ENCODE data around the gene CBX7.
A peak's percentile ranks its signal among the peaks of the same experiment; 100 is the strongest.

CBX7 gene

DNA sequence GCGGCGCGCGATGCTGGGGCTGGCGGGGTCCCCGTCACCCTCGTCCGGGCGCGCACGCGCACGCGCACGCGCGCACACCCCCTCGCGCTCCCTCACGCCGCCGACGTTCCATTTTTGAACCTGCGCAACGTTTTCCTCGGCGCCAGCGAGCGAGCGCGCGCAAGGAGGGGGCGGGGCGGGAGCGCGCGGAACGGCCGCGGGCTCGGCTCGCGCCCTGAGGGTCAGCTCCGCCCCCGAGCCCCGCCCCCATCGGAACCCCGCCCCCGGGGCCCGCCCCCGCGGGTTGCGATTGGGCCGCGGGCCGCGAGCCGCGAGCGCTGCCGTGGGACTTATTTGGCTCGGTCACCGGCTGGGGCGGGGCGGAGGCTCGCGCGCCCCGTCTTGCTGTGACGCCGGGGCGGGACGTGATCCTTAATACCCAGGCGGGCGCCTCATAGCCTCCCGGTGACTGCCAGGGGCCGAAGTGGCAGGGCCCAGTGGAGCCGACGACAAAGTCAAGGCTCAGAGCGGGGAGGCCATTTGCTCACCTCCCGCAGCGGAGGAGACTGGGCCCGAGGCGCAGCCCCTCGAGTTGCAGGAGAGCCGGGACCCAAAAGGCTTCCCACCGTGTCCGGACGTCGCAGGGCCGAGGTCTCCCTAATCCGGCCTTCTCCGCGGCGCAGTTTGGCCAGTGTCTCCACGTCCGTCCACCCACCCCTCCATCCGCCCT is at the start of gene CBX7:
TSS of gene CBX7 (minus strand) at position 170 of the 709 bp plus-strand sequence. CDS start 236 bp downstream, outside the sequence.
- in situ Hi-C loops (cut with MboI; ENCODE audit: low pct_unique_long_range_greater_than_20kb, low sequenced_read_pairs), result loop anchor here (25.0 kb wide), 1 partner anchor 360 kb away; the partner anchor contains the start of genes ATF4 and MIEF1
- peak; percentile 80 for DNase-seq

- no peak for DNase-seq
- in situ Hi-C loops (cut with MboI; ENCODE audit: low pct_unique_long_range_greater_than_20kb, low sequenced_read_pairs), result no loop called here
Measured at GRCh38 chr22:39197578-39197977, 45.1 kb upstream of the CBX7 start.

DNA sequence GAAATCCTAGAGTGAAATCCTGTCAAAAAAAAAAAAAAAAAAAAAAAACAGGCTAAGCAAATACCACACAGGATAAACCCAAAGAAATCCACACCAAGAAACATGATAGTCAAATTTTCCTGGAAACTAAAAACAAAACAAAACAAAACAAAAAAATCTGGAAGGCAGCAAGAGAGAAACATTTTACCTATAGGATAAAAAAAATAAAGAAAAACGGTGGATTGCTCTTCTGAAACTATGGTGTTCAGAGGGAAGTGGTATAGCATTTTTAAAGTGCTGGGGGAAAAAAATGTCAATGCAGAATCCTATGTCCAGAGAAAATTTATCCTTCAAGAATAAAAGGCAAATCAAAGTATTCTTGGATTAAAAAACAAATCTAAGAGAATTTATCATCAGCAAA is 41.6 kb upstream of the CBX7 start:
- no peak for DNase-seq

DNA sequence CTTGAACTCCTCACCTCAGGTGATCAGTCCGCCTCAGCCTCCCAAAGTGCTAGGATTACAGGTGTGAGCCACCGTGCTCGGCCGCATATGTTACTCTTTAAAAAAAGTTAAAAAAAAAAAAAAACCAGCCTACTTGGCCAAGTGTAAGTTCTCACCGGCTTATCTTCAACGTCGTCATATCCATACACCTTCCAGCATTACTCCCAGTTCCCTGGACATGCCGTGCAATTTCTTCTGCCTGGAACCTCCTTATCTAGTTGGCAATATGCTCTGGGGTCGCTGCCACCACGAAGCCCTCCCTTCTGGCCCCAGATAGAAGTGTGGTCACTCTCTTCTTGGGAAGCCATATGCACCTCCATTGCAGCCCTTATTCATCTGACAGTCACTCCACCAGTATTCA is 36.3 kb upstream of the CBX7 start:
- no peak for DNase-seq
- in situ Hi-C loops (cut with MboI; ENCODE audit: low pct_unique_long_range_greater_than_20kb, low sequenced_read_pairs), result no loop called here

More for the DNA sequence above, 41.6 kb upstream of the CBX7 start:
- in situ Hi-C loops (cut with MboI; ENCODE audit: low pct_unique_long_range_greater_than_20kb, low sequenced_read_pairs), result no loop called here

DNA sequence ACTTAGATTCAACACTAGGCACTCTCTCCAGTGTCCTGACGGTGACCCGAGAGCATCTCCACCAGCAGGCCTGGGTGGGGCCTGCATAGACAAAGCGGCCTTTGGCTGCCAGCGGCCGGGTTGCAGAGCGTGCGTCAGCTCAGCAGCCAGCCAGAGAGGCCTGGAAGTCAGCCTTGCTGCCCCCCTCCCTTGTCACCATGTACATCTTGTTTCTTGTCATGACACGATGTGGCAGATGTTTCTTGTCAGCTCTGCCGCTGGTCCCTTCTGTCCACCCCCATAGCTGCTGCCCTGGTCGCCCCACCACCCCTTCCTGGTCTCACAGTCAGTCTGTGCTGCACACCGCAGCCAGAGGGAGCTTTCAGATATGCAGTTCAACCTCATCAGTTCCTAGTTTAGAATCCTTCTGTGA is 33.1 kb upstream of the CBX7 start:
- no peak for DNase-seq
- in situ Hi-C loops (cut with MboI; ENCODE audit: low pct_unique_long_range_greater_than_20kb, low sequenced_read_pairs), result no loop called here

- in situ Hi-C loops (cut with MboI; ENCODE audit: low pct_unique_long_range_greater_than_20kb, low sequenced_read_pairs), result no loop called here
- no peak for DNase-seq
Measured at GRCh38 chr22:39184586-39185577, 32.4 kb upstream of the CBX7 start.

DNA sequence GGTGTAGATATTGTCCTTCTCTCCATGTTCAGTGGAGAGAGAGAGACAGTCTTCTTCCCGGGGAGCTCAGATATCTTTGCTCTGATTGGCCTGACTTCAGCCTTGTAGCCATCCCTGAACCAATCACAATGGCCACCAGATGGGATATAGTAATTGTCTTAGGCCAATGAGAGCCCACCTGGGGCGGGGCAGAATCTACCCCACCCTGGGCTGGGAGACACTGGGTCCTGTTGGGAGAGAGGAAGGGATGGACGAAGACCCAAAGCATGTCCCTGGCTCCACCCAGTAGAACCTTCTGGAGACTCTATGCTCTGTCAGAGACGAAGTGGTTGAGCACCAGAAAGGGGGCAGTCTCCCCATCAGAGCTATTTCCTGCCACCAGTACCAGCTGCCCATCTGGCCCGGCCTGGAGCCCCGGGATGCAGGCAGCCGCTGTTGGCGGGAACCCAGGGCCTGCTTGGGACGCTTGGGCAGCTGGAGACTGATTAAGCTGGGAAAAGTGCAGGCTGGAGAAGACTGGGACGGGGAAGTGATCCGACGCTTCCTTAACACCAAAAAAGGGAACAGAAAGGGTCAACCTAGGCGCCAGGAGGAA is 31.6 kb upstream of the CBX7 start:
- DNase-seq, result no peak
- in situ Hi-C loops (cut with MboI; ENCODE audit: low pct_unique_long_range_greater_than_20kb, low sequenced_read_pairs), result no loop called here

- in situ Hi-C loops (cut with MboI; ENCODE audit: low pct_unique_long_range_greater_than_20kb, low sequenced_read_pairs), result no loop called here
Measured at GRCh38 chr22:39182478-39183030, 30.1 kb upstream of the CBX7 start.

GRCh38 chr22:39181778-39182177 is 29.3 kb upstream of the CBX7 start:
- in situ Hi-C loops (cut with MboI; ENCODE audit: low pct_unique_long_range_greater_than_20kb, low sequenced_read_pairs), result no loop called here
- DNase-seq, result no peak

More at GRCh38 chr22:39182478-39183030, 30.1 kb upstream of the CBX7 start:
- DNase-seq, result no peak

- no peak for DNase-seq
- in situ Hi-C loops (cut with MboI; ENCODE audit: low pct_unique_long_range_greater_than_20kb, low sequenced_read_pairs), result no loop called here
Measured at GRCh38 chr22:39181356-39181755, 28.9 kb upstream of the CBX7 start.

DNA sequence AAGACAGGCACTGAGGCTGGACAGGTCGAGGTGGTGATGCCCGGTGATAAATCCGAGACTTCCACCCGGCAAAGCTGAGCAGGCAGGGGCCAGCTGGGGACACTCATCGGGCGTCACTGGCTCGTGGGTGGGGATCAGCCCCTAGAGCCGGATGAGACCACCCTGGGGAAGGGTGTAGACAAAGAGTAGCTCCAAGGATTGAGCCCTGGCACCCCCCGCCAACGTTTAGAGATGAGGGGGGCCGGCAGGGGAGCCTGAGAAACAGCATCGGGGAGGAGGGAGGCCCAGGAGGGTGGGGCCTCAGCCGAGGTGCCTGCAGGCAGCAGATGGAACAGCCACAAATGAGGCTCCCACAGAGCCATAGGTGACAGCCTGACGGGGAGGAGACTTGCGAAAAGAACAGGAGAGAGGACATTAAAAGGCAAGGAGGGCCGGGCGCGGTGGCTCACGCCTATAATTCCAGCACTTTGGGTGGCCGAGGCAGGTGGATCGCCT is 27.4 kb upstream of the CBX7 start:
- DNase-seq, result no peak
- in situ Hi-C loops (cut with MboI; ENCODE audit: low pct_unique_long_range_greater_than_20kb, low sequenced_read_pairs), result loop anchor here (10.0 kb wide), 1 partner anchor 125 kb away; no protein-coding TSS in a partner anchor

GRCh38 chr22:39179401-39179827 is 26.9 kb upstream of the CBX7 start:
- in situ Hi-C loops (cut with MboI; ENCODE audit: low pct_unique_long_range_greater_than_20kb, low sequenced_read_pairs), result loop anchor here (10.0 kb wide), 1 partner anchor 125 kb away; no protein-coding TSS in a partner anchor
- DNase-seq, result no peak

- in situ Hi-C loops (cut with MboI; ENCODE audit: low pct_unique_long_range_greater_than_20kb, low sequenced_read_pairs), result loop anchor here (10.0 kb wide), 1 partner anchor 126 kb away; no protein-coding TSS in a partner anchor
- DNase-seq, result no peak
Measured at GRCh38 chr22:39178206-39179111, 26.0 kb upstream of the CBX7 start.

DNA sequence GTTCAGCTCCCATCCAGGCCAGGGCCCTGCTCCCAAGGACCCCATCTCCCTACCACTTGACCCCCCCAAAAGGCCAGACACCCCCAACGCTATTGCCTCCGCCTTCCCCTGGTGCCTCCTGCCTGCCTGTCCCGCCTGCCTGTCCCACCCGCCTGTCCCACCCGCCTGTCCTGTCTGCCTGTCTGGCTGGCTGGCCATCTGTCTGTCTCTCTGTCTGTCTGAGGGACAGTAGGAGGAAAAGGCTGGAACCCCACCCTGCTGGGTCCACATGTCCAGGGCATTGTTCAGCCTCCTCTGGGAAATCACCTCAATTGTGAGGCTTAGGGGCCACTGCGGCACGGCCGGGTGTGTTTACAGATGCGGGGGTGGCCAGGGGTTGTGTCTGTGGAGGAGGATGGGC is 25.3 kb upstream of the CBX7 start:
- in situ Hi-C loops (cut with MboI; ENCODE audit: low pct_unique_long_range_greater_than_20kb, low sequenced_read_pairs), result loop anchor here (10.0 kb wide), 1 partner anchor 127 kb away; no protein-coding TSS in a partner anchor
- no peak for DNase-seq

GRCh38 chr22:39177456-39177775 is 24.9 kb upstream of the CBX7 start:
- no peak for DNase-seq
- in situ Hi-C loops (cut with MboI; ENCODE audit: low pct_unique_long_range_greater_than_20kb, low sequenced_read_pairs), result loop anchor here (10.0 kb wide), 1 partner anchor 127 kb away; no protein-coding TSS in a partner anchor

- DNase-seq, result no peak
- in situ Hi-C loops (cut with MboI; ENCODE audit: low pct_unique_long_range_greater_than_20kb, low sequenced_read_pairs), result loop anchor here (10.0 kb wide), 1 partner anchor 128 kb away; no protein-coding TSS in a partner anchor
Measured at GRCh38 chr22:39176714-39177455, 24.4 kb upstream of the CBX7 start.

DNA sequence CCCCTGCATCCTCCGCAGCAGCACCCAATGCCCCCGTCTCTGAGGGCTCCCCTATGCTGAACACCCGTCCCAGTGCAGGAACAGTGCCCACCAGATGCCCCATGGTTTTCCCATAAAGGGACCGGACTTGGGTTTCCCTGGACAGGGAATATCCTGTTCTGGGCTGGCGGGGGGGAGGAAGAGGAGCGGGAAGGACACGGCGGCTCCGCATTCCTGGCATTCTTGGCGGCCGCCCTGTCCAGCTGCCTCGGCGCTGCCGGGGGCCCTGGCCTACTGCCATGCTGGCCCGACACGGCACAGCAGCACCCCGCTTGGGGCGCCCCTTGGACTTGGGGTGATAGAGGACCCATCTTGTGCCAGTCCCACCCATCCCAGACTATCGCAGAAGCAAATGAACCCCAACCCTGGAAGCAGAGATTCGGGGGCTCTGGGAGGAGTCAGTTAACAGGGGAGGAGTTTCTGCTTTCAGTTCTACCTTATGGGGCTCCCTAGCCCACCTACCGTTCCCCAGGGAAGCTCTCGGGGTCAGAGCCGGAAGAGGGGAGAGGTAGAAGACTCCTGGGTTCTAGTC is 23.7 kb upstream of the CBX7 start:
- no peak for DNase-seq
- in situ Hi-C loops (cut with MboI; ENCODE audit: low pct_unique_long_range_greater_than_20kb, low sequenced_read_pairs), result loop anchor here (10.0 kb wide), 1 partner anchor 129 kb away; no protein-coding TSS in a partner anchor
